HFFc6 (cell line): Measurements from ENCODE around the gene TMEM273. TPM values are rescaled to one million over a fixed set of nuclear protein-coding genes. Genes with fewer than 3 reads are reported as not detected.

ENCODE experiments used
- DNase-seq: peaks from one replicate; pipeline ENCODE4 v3.0.0-alpha.2; 2018
- H3K27ac Mint-ChIP-seq: 2 replicates; pipeline ENCODE4 v1.8.0; 2020; ENCODE audit warnings: mild to moderate bottlenecking, mixed read lengths
- H3K27me3 Mint-ChIP-seq: 2 replicates; pipeline ENCODE4 v1.8.0; 2021; ENCODE audit warnings: mild to moderate bottlenecking, moderate library complexity, mixed read lengths; ENCODE audit not compliant: insufficient read depth
- H3K36me3 Mint-ChIP-seq: 2 replicates; pipeline ENCODE4 v1.8.0; 2021; ENCODE audit warnings: low read depth, mixed read lengths
- H3K4me1 Mint-ChIP-seq: 2 replicates; pipeline ENCODE4 v1.8.0; 2020; ENCODE audit warnings: low read depth, mixed read lengths
- H3K4me3 Mint-ChIP-seq: 2 replicates; pipeline ENCODE4 v1.8.0; 2020; ENCODE audit warnings: mild to moderate bottlenecking, moderate library complexity, mixed read lengths
- H3K9me3 Mint-ChIP-seq: 2 replicates; pipeline ENCODE4 v1.8.0; 2020; ENCODE audit warnings: mild to moderate bottlenecking, mixed read lengths
- CTCF ChIP-seq: fragments of 200-600 bp; sonication (generic); IDR thresholded peaks from 2 replicates; pipeline ENCODE4 v1.5.0; 2021; ENCODE audit warnings: antibody characterized with exemption, mild to moderate bottlenecking
- total RNA-seq, 6 experiments: library from RNA; stranded (reverse); fragmentation: NEBNext Ultra II Directional; extraction: Animal tissue kit (Norgen Biotek cat#: 25700); gene quantifications; 2 replicates in 1 of 6; 3 replicates in 5 of 6; pipeline ENCODE4 v1.2.3, GENCODE V29; 2021

TMEM273 gene
- total RNA-seq, 6 experiments from 2014 or later: not detected

GRCh38 chr10:49111320-49111698, 76.9 kb downstream of the TMEM273 start:
- no peak for TF ChIP-seq CTCF
- no peak overlapping the region for H3K4me3 Mint-ChIP-seq
- H3K36me3 Mint-ChIP-seq: no peaks in the 10 kb centered on the region
- H3K9me3 Mint-ChIP-seq: no peaks in the 10 kb centered on the region
- H3K4me1 Mint-ChIP-seq: no peaks in the 10 kb centered on the region
- no peak overlapping the region for H3K27ac Mint-ChIP-seq
- peaks cover 38% of the 10 kb centered on the region for H3K27me3 Mint-ChIP-seq
- no peak for DNase-seq

DNA sequence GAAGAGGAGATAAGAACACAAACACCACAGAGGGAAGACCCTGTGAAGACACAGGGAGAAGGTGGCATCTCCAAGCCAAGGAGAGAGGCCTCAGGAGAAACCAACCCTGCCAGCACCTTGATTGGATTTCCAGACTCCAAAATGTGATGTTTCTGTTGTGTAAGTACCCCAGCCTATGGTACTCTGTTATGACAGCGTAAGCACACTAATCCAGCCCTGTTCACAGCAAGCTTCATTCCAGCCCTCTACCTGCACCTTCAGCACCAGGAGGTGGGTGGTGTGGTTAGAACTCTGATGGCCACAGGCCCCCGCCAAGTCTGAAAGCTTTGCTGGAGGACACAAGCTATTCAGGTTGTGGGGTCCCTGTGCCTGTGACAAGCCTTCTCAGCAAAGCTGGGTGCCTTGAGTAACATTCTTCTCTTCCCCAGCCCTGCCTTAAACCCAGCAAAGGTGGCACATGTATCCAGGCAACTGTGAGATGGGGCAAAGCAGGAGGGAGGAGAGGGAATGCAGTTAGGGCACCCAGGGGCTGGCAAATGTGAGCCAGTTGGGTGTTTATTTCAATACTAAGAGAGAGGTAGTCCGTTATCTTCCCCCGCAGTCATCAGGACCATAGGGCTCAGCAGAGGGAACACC, 77.4 kb downstream of the TMEM273 start:
- no peak for TF ChIP-seq CTCF
- Mint-ChIP-seq H3K27ac (no peak overlapping the region), H3K36me3 (no peaks in the 10 kb centered on the region), H3K9me3 (no peaks in the 10 kb centered on the region), H3K4me3 (no peak overlapping the region), H3K27me3 (peaks cover 33% of the 10 kb centered on the region), H3K4me1 (no peaks in the 10 kb centered on the region)
- no peak for DNase-seq

DNA sequence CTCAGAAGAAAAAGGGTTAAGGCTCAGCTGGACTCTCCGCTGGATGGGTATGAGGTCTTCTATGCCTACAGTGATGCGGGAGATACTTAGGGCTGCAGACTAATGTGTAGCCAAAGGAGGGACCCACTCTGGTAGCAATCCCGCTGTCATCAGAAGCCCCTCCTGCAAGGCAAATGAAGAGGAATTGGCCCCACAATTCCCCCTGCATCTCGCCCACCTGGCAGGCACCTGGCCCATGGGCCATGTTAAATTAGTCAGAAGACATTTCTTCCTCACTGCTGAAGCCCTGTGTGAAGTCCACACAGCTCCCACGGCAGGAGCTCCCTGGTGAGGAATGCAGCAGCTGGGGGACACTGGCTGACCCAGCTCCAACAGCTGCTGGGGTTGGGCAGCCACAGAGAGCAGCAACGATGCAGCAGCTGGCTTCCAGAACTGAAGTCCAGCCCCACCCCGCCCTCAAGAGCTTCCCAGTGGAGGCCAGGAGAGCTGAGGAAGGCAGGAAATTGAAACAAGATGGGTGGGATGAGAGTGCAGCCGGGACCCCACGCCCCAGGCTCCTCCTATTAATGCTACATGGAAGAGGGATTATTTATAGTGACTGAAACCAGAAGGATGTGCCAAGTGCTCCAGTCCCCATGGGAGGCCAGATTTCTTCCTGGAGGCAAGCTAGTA, 78.4 kb downstream of the TMEM273 start:
- no peak overlapping the region for H3K27ac Mint-ChIP-seq
- H3K27me3 Mint-ChIP-seq: peaks cover 31% of the 10 kb centered on the region
- no peak for TF ChIP-seq CTCF
- no peak for DNase-seq
- H3K36me3 Mint-ChIP-seq: no peaks in the 10 kb centered on the region
- no peaks in the 10 kb centered on the region for H3K4me1 Mint-ChIP-seq
- H3K4me3 Mint-ChIP-seq: no peak overlapping the region
- H3K9me3 Mint-ChIP-seq: no peaks in the 10 kb centered on the region

GRCh38 chr10:49108656-49109055, 79.5 kb downstream of the TMEM273 start:
- no peaks in the 10 kb centered on the region for H3K4me1 Mint-ChIP-seq
- TF ChIP-seq CTCF: no peak
- no peaks in the 10 kb centered on the region for H3K9me3 Mint-ChIP-seq
- H3K4me3 Mint-ChIP-seq: no peak overlapping the region
- H3K27ac Mint-ChIP-seq: no peak overlapping the region
- peaks cover 21% of the 10 kb centered on the region for H3K27me3 Mint-ChIP-seq
- no peaks in the 10 kb centered on the region for H3K36me3 Mint-ChIP-seq
- DNase-seq: no peak

GRCh38 chr10:49107887-49108267, 80.3 kb downstream of the TMEM273 start:
- Mint-ChIP-seq H3K36me3 (no peaks in the 10 kb centered on the region), H3K4me3 (no peak overlapping the region), H3K9me3 (no peaks in the 10 kb centered on the region), H3K4me1 (no peaks in the 10 kb centered on the region), H3K27me3 (peaks cover 15% of the 10 kb centered on the region), H3K27ac (no peak overlapping the region)
- TF ChIP-seq CTCF: no peak
- no peak for DNase-seq
